Body of pancreas (tissue), 4 donors: ENCODE data around the gene KRTAP20-1. TPM values are rescaled to one million over a fixed set of nuclear protein-coding genes. Genes with fewer than 3 reads are reported as not detected.

Experiments used
- ATAC-seq: fragments of 150-250 bp; one replicate; pipeline ENCODE4 v1.9.1; 2016
- DNase-seq, 4 donors: peaks; one replicate each; pipeline ENCODE4 v3.0.0-alpha.2; 2019
- H3K27ac ChIP-seq, 4 donors: fragments of 200-600 bp; sonication (generic); 1 replicate in 3 of 4; 2 replicates in 1 of 4; pipeline versions ENCODE4 v1.5.1 to v1.6.1; 2016 to 2019; ENCODE audit warnings: mild to moderate bottlenecking in 1 of 4, mixed read lengths in 1 of 4, moderate library complexity in 1 of 4
- H3K27me3 ChIP-seq, 2 donors: fragments of 200-600 bp; sonication (generic); one replicate each; pipeline ENCODE4 v1.6.0; 2016; ENCODE audit warnings: mild to moderate bottlenecking in 1 of 2
- H3K36me3 ChIP-seq, 2 donors: fragments of 200-600 bp; sonication (generic); replicated peaks in 1 of 2; 2 replicates each; pipeline ENCODE4 v1.5.1; 2016; ENCODE audit warnings: low read depth in 2 of 2; ENCODE audit not compliant: insufficient read depth in 1 of 2
- H3K4me1 ChIP-seq: fragments of 200-600 bp; sonication (generic); one replicate; pipeline ENCODE4 v1.6.0; 2016
- H3K4me3 ChIP-seq, 2 donors: fragments of 200-600 bp; sonication (generic); 1 replicate in 1 of 2; 2 replicates in 1 of 2; pipeline ENCODE4 v1.5.1; 2016 to 2019
- H3K9me3 ChIP-seq, 3 donors: fragments of 200-600 bp; sonication (generic); 1 replicate in 2 of 3; 2 replicates in 1 of 3; pipeline ENCODE4 v1.5.1; 2016
- CTCF ChIP-seq, 7 experiments: fragments of 450-650 bp in 4 of 7; fragments of 200-600 bp in 3 of 7; sonication (generic) in 3 of 7; IDR thresholded peaks; one replicate each; pipeline ENCODE4 v1.5.1; 2016 to 2019; ENCODE audit warnings: antibody characterized with exemption in 7 of 7
- POLR2A ChIP-seq, 3 donors: fragments of 450-650 bp; IDR thresholded peaks; one replicate each; pipeline ENCODE4 v1.6.1; 2016; ENCODE audit warnings: antibody characterized with exemption in 3 of 3, mild to moderate bottlenecking in 2 of 3
- WGBS, 2 donors: methylation state at CpG; one replicate each; pipeline ENCODE4 v1.1.5; 2017; 5-methylcytosine and 5-hydroxymethylcytosine counted together
- intact Hi-C: fragments of 100-400 bp; cut with DNase I; formaldehyde crosslinking; loops from one replicate; pipeline ENCODE4 v1.15.1; 2023
- total RNA-seq, 2 donors: library from RNA; depleted of rRNA; stranded (reverse); fragments of >200 nt; gene quantifications; one replicate each; pipeline ENCODE4 v1.1.0, GENCODE V29; 2016

The KRTAP20-1 gene
- total RNA-seq, 2 donors from 2014 or later = not detected

- Histone ChIP-seq H3K27me3 (no peaks in the 10 kb centered on the region), H3K36me3 (no peaks in the 10 kb centered on the region), H3K4me3 (no peak overlapping the region), H3K4me1 (no peaks in the 10 kb centered on the region), H3K9me3 (no peaks in the 10 kb centered on the region), H3K27ac (no peak overlapping the region)
- TF ChIP-seq POLR2A (IDR thresholded peaks at IDR 0.05) (no peak), CTCF (IDR thresholded peaks at IDR 0.05) (no peak)
- WGBS, 2 donors = 14 to 18% methylated on average over 1 of the region's 1 CpG
- intact Hi-C loops = no loop called here
- DNase-seq = no peak
- no peak for ATAC-seq
Measured at GRCh38 chr21:30582870-30583269, 33.4 kb upstream of the KRTAP20-1 start.

- TF ChIP-seq CTCF (IDR thresholded peaks at IDR 0.05) = no peak
- no peak for TF ChIP-seq POLR2A (IDR thresholded peaks at IDR 0.05)
- intact Hi-C loops = no loop called here
- no peak within 1 kb of the TSS for H3K4me3 ChIP-seq
Measured at GRCh38 chr21:30590297-30590696, 25.9 kb upstream of the KRTAP20-1 start, which contains the start of gene KRTAP22-2. TSS of gene KRTAP22-2 (minus strand) at chr21:30590397.

GRCh38 chr21:30592140-30592539 is 24.1 kb upstream of the KRTAP20-1 start, which contains the start of gene KRTAP6-3:
TSS of gene KRTAP6-3 (plus strand) at chr21:30592440. CDS start at chr21:30592446, 6 bp downstream.
- ATAC-seq = no peak
- H3K4me3 ChIP-seq = no peak within 1 kb of the TSS
- no peaks in the 10 kb centered on the region for H3K4me1 ChIP-seq
- intact Hi-C loops = no loop called here
- no peak for DNase-seq
- WGBS, 2 donors = 84 to 91% methylated on average over 4 of the region's 4 CpGs
- no peak within 1 kb of the TSS for H3K27ac ChIP-seq
- H3K36me3 ChIP-seq = no peaks in the 10 kb centered on the region
- no peak for TF ChIP-seq POLR2A (IDR thresholded peaks at IDR 0.05)
- no peak for TF ChIP-seq CTCF (IDR thresholded peaks at IDR 0.05)
- H3K27me3 ChIP-seq = no peaks in the 10 kb centered on the region
- no peaks in the 10 kb centered on the region for H3K9me3 ChIP-seq

More at GRCh38 chr21:30590297-30590696, 25.9 kb upstream of the KRTAP20-1 start, which contains the start of gene KRTAP22-2:
- Histone ChIP-seq H3K36me3 (no peaks in the 10 kb centered on the region), H3K27ac (no peak within 1 kb of the TSS), H3K27me3 (no peaks in the 10 kb centered on the region), H3K4me1 (no peaks in the 10 kb centered on the region), H3K9me3 (no peaks in the 10 kb centered on the region)
- DNase-seq = no peak
- no peak for ATAC-seq

GRCh38 chr21:30598802-30599201 is 17.4 kb upstream of the KRTAP20-1 start, which contains the start of gene KRTAP6-2:
TSS of gene KRTAP6-2 (minus strand) at chr21:30598902. CDS start at chr21:30598874, 28 bp downstream.
- H3K27me3 ChIP-seq = no peaks in the 10 kb centered on the region
- H3K27ac ChIP-seq = no peak within 1 kb of the TSS
- TF ChIP-seq CTCF (IDR thresholded peaks at IDR 0.05) = no peak
- TF ChIP-seq POLR2A (IDR thresholded peaks at IDR 0.05) = no peak
- ATAC-seq (no peak), DNase-seq (no peak)
- H3K4me1 ChIP-seq = no peaks in the 10 kb centered on the region
- 82 to 93% methylated on average over 6 of the region's 6 CpGs for WGBS, 2 donors
- no peaks in the 10 kb centered on the region for H3K36me3 ChIP-seq
- H3K4me3 ChIP-seq = no peak within 1 kb of the TSS
- H3K9me3 ChIP-seq = no peaks in the 10 kb centered on the region
- intact Hi-C loops = no loop called here

GRCh38 chr21:30600787-30601186 is 15.4 kb upstream of the KRTAP20-1 start, which contains the start of gene KRTAP22-1:
TSS of gene KRTAP22-1 (plus strand) at chr21:30601087.
- Histone ChIP-seq H3K4me3 (no peak within 1 kb of the TSS), H3K4me1 (no peaks in the 10 kb centered on the region), H3K27ac (no peak within 1 kb of the TSS), H3K9me3 (no peaks in the 10 kb centered on the region), H3K36me3 (no peaks in the 10 kb centered on the region), H3K27me3 (no peaks in the 10 kb centered on the region)
- 0 to 41% methylated on average over 1 of the region's 1 CpG for WGBS, 2 donors
- intact Hi-C loops = no loop called here
- TF ChIP-seq CTCF (IDR thresholded peaks at IDR 0.05) (no peak), POLR2A (IDR thresholded peaks at IDR 0.05) (no peak)
- ATAC-seq (no peak), DNase-seq (no peak)
